A549 (cell line): ENCODE results near the gene ZNF654. TPM values are rescaled to one million over a fixed set of nuclear protein-coding genes. Genes with fewer than 3 reads are reported as not detected.

Source experiments
- ATAC-seq, 2 experiments: fragments of 200-7000 bp in 1 of 2; fragments of >200 bp in 1 of 2; cut with Nextera tagmentation in 1 of 2; cut with Tn5 transposase in 1 of 2; 3 replicates each; pipeline versions ENCODE4 v1.8.0 to v1.9.1; 2018 to 2020; ENCODE audit warnings: mild to moderate bottlenecking in 1 of 2, moderate library complexity in 1 of 2
- CTCF ChIA-PET: fragments of 300-600 bp; sonication (Branson Sonifier 250); formaldehyde crosslinking; extraction: SDS; loops from one replicate; lab custom pipeline; 2021; ENCODE audit warnings: antibody characterized with exemption, inconsistent platforms; lab: Yijun Ruan, JAX
- POLR2A ChIA-PET: fragments of 350-600 bp; formaldehyde crosslinking; extraction: SDS; loops from one replicate; lab custom pipeline; 2021; ENCODE audit warnings: antibody characterized with exemption, inconsistent platforms; lab: Yijun Ruan, JAX
- DNase-seq, 2 experiments: peaks; one replicate each; pipeline versions ENCODE4 v3.0.0 to v3.0.0-alpha.2; 2011 to 2016; ENCODE audit warnings: low read depth in 1 of 2, low spot score in 1 of 2
- FAIRE-seq: peaks from 2 replicates; lab custom pipeline; 2011; peaks lifted over from hg19 to GRCh38; lab: Jason Lieb, UNC
- H3K27ac ChIP-seq, 2 experiments: fragments of >200 bp; sonication (Bioruptor Twin); formaldehyde crosslinking; 3 replicates each; pipeline ENCODE4 v1.5.1; 2016 to 2017
- H3K4me1 ChIP-seq: fragments of >200 bp; sonication (Bioruptor Twin); formaldehyde crosslinking; 3 replicates; pipeline ENCODE4 v1.6.1; 2016
- H3K4me2 ChIP-seq: fragments of >200 bp; sonication (Bioruptor Twin); formaldehyde crosslinking; 3 replicates; pipeline ENCODE4 v1.6.1; 2016
- H3K4me3 ChIP-seq: fragments of >200 bp; sonication (Bioruptor Twin); formaldehyde crosslinking; 3 replicates; pipeline ENCODE4 v1.5.1; 2016
- H3K9me3 ChIP-seq: fragments of >200 bp; sonication (Bioruptor Twin); formaldehyde crosslinking; 3 replicates; pipeline ENCODE4 v1.6.1; 2016
- ATOH8 ChIP-seq: fragments of 250-450 bp; sonication (Bioruptor Pico); IDR thresholded peaks from 2 replicates; pipeline ENCODE4 v1.5.0; 2020; ENCODE audit warnings: low read depth, mild to moderate bottlenecking, moderate library complexity
- BHLHE40 ChIP-seq: IDR thresholded peaks from 2 replicates; pipeline ENCODE4 v1.6.1; 2012; ENCODE audit warnings: low read depth, low read length, inconsistent platforms
- CBX2 ChIP-seq: fragments of 200-600 bp; sonication (generic); IDR thresholded peaks from 2 replicates; pipeline ENCODE4 v1.6.1; 2016; ENCODE audit warnings: low read depth, mild to moderate bottlenecking, borderline replicate concordance
- CEBPB ChIP-seq, 2 experiments: fragments of >200 bp in 1 of 2; sonication (Bioruptor Twin) in 1 of 2; formaldehyde crosslinking in 1 of 2; IDR thresholded peaks; 2 replicates each; pipeline ENCODE4 v1.6.1; 2012 to 2016
- CTCF ChIP-seq: fragments of >200 bp; sonication (Bioruptor Twin); formaldehyde crosslinking; IDR thresholded peaks from 3 replicates; pipeline ENCODE4 v1.5.1; 2016
- EHMT2 ChIP-seq: fragments of 200-600 bp; sonication (generic); IDR thresholded peaks from 2 replicates; pipeline ENCODE4 v1.6.1; 2016; ENCODE audit warnings: antibody characterized with exemption, low read depth, mild to moderate bottlenecking, moderate library complexity
- EP300 ChIP-seq, 2 experiments: fragments of >200 bp; sonication (Bioruptor Twin); formaldehyde crosslinking; IDR thresholded peaks; 2 replicates in 1 of 2; 3 replicates in 1 of 2; pipeline ENCODE4 v1.6.1; 2016 to 2017
- FOSL2 ChIP-seq, 2 experiments: fragments of 450-650 bp in 1 of 2; fragments of >200 bp in 1 of 2; sonication (Bioruptor Twin) in 1 of 2; formaldehyde crosslinking; IDR thresholded peaks; 2 replicates each; pipeline versions ENCODE4 v1.5.0 to v1.6.1; 2016 to 2020; ENCODE audit warnings: mild to moderate bottlenecking in 1 of 2, moderate library complexity in 1 of 2
- HES2 ChIP-seq: fragments of >200 bp; sonication (Bioruptor Twin); formaldehyde crosslinking; IDR thresholded peaks from 2 replicates; pipeline ENCODE4 v1.6.1; 2016
- HOXA7 ChIP-seq: fragments of 250-450 bp; sonication (Bioruptor Pico); IDR thresholded peaks from 2 replicates; pipeline ENCODE4 v1.5.0; 2020; ENCODE audit warnings: mild to moderate bottlenecking, moderate library complexity
- HOXB13 ChIP-seq: fragments of 250-450 bp; sonication (Bioruptor Pico); IDR thresholded peaks from 2 replicates; pipeline ENCODE4 v1.5.0; 2020; ENCODE audit warnings: low read depth, mild to moderate bottlenecking, moderate library complexity
- JUN ChIP-seq, 2 experiments: fragments of >200 bp; sonication (Bioruptor Twin); formaldehyde crosslinking; IDR thresholded peaks; 2 replicates in 1 of 2; 3 replicates in 1 of 2; pipeline ENCODE4 v1.6.1; 2016 to 2017
- MAFK ChIP-seq: fragments of 450-650 bp; IDR thresholded peaks from 2 replicates; pipeline ENCODE4 v1.6.1; 2014; ENCODE audit not compliant: partially characterized antibody
- MAZ ChIP-seq: fragments of 150-350 bp; IDR thresholded peaks from 2 replicates; pipeline ENCODE4 v1.6.1; 2014; ENCODE audit warnings: antibody characterized with exemption, low read depth, low read length, borderline replicate concordance
- NFE2L2 ChIP-seq: fragments of 150-350 bp; conservative IDR thresholded peaks from 2 replicates; pipeline ENCODE4 v1.6.1; 2014; ENCODE audit warnings: low read length
- NR3C1 ChIP-seq: fragments of >200 bp; sonication (Bioruptor Twin); formaldehyde crosslinking; IDR thresholded peaks from 3 replicates; pipeline ENCODE4 v1.6.1; 2017
- PHF8 ChIP-seq: fragments of 200-600 bp; sonication (generic); IDR thresholded peaks from 2 replicates; pipeline ENCODE4 v1.6.1; 2016; ENCODE audit warnings: low read depth, mild to moderate bottlenecking, antibody characterized with exemption, moderate library complexity, borderline replicate concordance
- POLR2A ChIP-seq: IDR thresholded peaks from 2 replicates; pipeline ENCODE4 v1.6.1; 2012; ENCODE audit warnings: mild to moderate bottlenecking, low read length
- RFX5 ChIP-seq: fragments of 450-650 bp; IDR thresholded peaks from 2 replicates; pipeline ENCODE4 v1.7.1; 2014; ENCODE audit warnings: antibody characterized with exemption, mild to moderate bottlenecking, moderate library complexity
- RNF2 ChIP-seq: fragments of 200-600 bp; sonication (generic); IDR thresholded peaks from 2 replicates; pipeline ENCODE4 v1.6.1; 2016; ENCODE audit warnings: low read depth, mild to moderate bottlenecking, antibody characterized with exemption, moderate library complexity, borderline replicate concordance
- SREBF2 ChIP-seq: fragments of 450-650 bp; IDR thresholded peaks from 2 replicates; pipeline ENCODE4 v1.6.1; 2014; ENCODE audit warnings: mild to moderate bottlenecking, moderate library complexity
- USF2 ChIP-seq: fragments of 450-650 bp; IDR thresholded peaks from 2 replicates; pipeline ENCODE4 v1.6.1; 2014; ENCODE audit warnings: antibody characterized with exemption
- ZFP36 ChIP-seq: fragments of 450-650 bp; IDR thresholded peaks from 2 replicates; pipeline ENCODE4 v1.6.1; 2014; ENCODE audit warnings: borderline replicate concordance; ENCODE audit not compliant: partially characterized antibody
- WGBS: methylation state at CpG from one replicate; pipeline ENCODE4 v1.1.6; 2017; ENCODE audit errors: missing lambda C conversion rate; 5-methylcytosine and 5-hydroxymethylcytosine counted together
- polyA plus RNA-seq, 4 experiments: library from polyadenylated mRNA; depleted of rRNA in 3 of 4; stranded (reverse); fragments of >200 nt; fragmentation: RNase III in 1 of 4; extraction: RNeasy Plus Mini Kit Qiagen cat#74134 plus additional on column Dnase treatment in 1 of 4; gene quantifications; 2 replicates in 3 of 4; 3 replicates in 1 of 4; pipeline ENCODE4 v1.2.3, GENCODE V29; 2011 to 2017

The ZNF654 gene
- polyA plus RNA-seq, 2 of the 4 experiments (the other 2 are of a cell fraction) = 3.2 to 4.4 TPM

GRCh38 chr3:88036221-88036620 is 22.8 kb upstream of the ZNF654 start:
- TF ChIP-seq EP300 (IDR thresholded peaks at IDR 0.05) (no peak), MAFK (peak; percentile 33)
- TF ChIP-seq, all 56 proteins: peak for 1
- DNase-seq (no peak), FAIRE-seq (no peak), ATAC-seq (no peak)
- H3K9me3 ChIP-seq = no peaks in the 10 kb centered on the region
- no peak overlapping the region for H3K4me2 ChIP-seq
- ChIA-PET POLR2A (no interaction called here), CTCF (no interaction called here)
- no peak overlapping the region for H3K4me3 ChIP-seq
- 70% methylated on average over 5 of the region's 5 CpGs for WGBS
- peaks cover 3% of the 10 kb centered on the region; the same call in 2 of the 3 replicates for H3K4me1 ChIP-seq
- no peak overlapping the region for H3K27ac ChIP-seq

GRCh38 chr3:88038566-88038965 is 20.5 kb upstream of the ZNF654 start:
- no peaks in the 10 kb centered on the region for H3K4me1 ChIP-seq
- no peak overlapping the region for H3K27ac ChIP-seq
- 4% methylated on average over 2 of the region's 2 CpGs for WGBS
- ATAC-seq (peak in 1 of 2 experiments; percentile 46; a peak in 2 of 6 replicates), DNase-seq (no peak), FAIRE-seq (no peak)
- H3K4me3 ChIP-seq = no peak overlapping the region
- H3K4me2 ChIP-seq = no peak overlapping the region
- H3K9me3 ChIP-seq = no peaks in the 10 kb centered on the region
- TF ChIP-seq JUN (IDR thresholded peaks at IDR 0.05) (no peak), CTCF (no peak), FOSL2 (IDR thresholded peaks at IDR 0.05) (no peak), FOSL2 (CRISPR knock-in tag; IDR thresholded peaks at IDR 0.05) (no peak), RNF2 (no peak), HES2 (no peak), HOXA7 (CRISPR knock-in tag) (no peak), HOXB13 (CRISPR knock-in tag) (no peak)
- ChIA-PET POLR2A (no interaction called here), CTCF (interaction anchor here (1.0 kb wide), 1 partner anchor 25 kb away, joined by 3 read pairs; no protein-coding TSS in a partner anchor)

- no peak for ATAC-seq
- CTCF ChIA-PET = no interaction called here
- TF ChIP-seq CTCF (no peak), CEBPB (IDR thresholded peaks at IDR 0.05) (no peak), POLR2A (no peak)
- TF ChIP-seq, all 56 proteins: peak for 0
- Histone ChIP-seq H3K4me2 (no peak overlapping the region), H3K27ac (no peak overlapping the region), H3K9me3 (no peaks in the 10 kb centered on the region), H3K4me1 (no peaks in the 10 kb centered on the region), H3K4me3 (no peak overlapping the region)
- no peak for FAIRE-seq
- POLR2A ChIA-PET = no interaction called here
- DNase-seq = no peak
- 64% methylated on average over 4 of the region's 4 CpGs for WGBS
These were observed 18.5 kb upstream of the ZNF654 start for GRCh38 chr3:88040529-88040928.

- Histone ChIP-seq H3K27ac (no peak overlapping the region), H3K9me3 (no peaks in the 10 kb centered on the region), H3K4me2 (no peak overlapping the region), H3K4me3 (no peak overlapping the region), H3K4me1 (no peaks in the 10 kb centered on the region)
- FAIRE-seq (no peak), ATAC-seq (peak in 1 of 2 experiments; percentile 51; a peak in 3 of 6 replicates), DNase-seq (no peak)
- POLR2A ChIA-PET = no interaction called here
- TF ChIP-seq BHLHE40 (no peak), CBX2 (no peak), RFX5 (no peak), USF2 (no peak), NFE2L2 (no peak), EHMT2 (no peak), ZFP36 (no peak), SREBF2 (no peak), FOSL2 (IDR thresholded peaks at IDR 0.05) (no peak), FOSL2 (CRISPR knock-in tag; IDR thresholded peaks at IDR 0.05) (no peak), ATOH8 (CRISPR knock-in tag) (no peak), PHF8 (no peak), NR3C1 (no peak), MAZ (no peak)
- CTCF ChIA-PET = no interaction called here
- WGBS = 82% methylated on average over 3 of the region's 3 CpGs
These were observed 18.1 kb upstream of the ZNF654 start for GRCh38 chr3:88041005-88041404.
